ENCODE results near the gene ID2.

ID2 gene

DNA sequence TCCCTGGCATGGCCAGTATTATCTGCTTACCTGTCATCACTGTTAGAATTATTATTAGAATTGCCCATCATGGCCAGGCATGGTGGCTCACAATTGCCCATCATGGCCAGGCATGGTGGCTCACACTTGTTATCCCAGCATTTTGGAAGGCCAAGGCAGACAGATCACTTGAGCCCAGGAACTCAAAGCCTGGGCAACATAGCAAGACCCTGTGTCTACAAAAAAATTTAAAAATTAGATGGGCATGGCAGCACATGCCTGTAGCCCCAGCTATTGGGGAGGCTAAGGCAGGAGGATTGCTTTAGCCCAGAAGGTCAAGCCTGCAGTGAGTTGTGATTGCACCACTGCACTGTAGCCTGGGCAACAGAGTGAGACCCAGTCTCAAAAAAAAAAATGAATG lies 27.4 kb upstream of the ID2 start:
- H3K4me3 ChIP-seq (ENCODE audit: low read length): no peak overlapping the region
- TF ChIP-seq, protein P1, sequence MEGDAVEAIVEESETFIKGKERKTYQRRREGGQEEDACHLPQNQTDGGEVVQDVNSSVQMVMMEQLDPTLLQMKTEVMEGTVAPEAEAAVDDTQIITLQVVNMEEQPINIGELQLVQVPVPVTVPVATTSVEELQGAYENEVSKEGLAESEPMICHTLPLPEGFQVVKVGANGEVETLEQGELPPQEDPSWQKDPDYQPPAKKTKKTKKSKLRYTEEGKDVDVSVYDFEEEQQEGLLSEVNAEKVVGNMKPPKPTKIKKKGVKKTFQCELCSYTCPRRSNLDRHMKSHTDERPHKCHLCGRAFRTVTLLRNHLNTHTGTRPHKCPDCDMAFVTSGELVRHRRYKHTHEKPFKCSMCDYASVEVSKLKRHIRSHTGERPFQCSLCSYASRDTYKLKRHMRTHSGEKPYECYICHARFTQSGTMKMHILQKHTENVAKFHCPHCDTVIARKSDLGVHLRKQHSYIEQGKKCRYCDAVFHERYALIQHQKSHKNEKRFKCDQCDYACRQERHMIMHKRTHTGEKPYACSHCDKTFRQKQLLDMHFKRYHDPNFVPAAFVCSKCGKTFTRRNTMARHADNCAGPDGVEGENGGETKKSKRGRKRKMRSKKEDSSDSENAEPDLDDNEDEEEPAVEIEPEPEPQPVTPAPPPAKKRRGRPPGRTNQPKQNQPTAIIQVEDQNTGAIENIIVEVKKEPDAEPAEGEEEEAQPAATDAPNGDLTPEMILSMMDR (IDR thresholded peaks at IDR 0.05; ENCODE audit: insufficient read depth, low read depth, low read length, missing control alignments): no peak
- no peak for DNase-seq (ENCODE audit: low read depth)

DNA sequence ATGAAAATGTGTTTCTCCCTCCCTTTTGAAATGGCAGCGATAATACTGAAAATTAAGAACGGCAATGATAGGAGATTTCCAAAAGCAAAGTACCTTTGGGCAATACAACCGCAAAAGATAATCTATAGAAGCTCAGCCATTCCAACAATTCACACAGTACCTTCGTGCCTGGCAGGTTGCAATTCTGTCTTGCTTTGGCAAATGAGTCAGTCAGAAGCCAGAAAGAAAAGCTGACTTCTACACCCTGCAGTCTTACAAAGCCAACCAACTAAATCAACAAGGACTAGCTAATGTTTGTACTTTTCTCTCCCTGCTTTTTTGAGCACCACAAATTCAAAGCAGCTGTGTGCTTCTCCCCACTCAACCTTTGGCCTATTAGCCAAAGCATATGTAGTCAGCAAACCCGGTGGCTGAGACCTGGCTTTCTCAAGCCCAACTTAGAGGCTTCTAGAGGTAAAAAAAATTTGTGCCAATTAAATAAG lies 25.7 kb upstream of the ID2 start:
- TF ChIP-seq, protein P1 (IDR thresholded peaks at IDR 0.05; ENCODE audit: insufficient read depth, low read depth, low read length, missing control alignments): no peak
- no peak overlapping the region for H3K4me3 ChIP-seq (ENCODE audit: low read length)
- DNase-seq (ENCODE audit: low read depth): no peak

DNA sequence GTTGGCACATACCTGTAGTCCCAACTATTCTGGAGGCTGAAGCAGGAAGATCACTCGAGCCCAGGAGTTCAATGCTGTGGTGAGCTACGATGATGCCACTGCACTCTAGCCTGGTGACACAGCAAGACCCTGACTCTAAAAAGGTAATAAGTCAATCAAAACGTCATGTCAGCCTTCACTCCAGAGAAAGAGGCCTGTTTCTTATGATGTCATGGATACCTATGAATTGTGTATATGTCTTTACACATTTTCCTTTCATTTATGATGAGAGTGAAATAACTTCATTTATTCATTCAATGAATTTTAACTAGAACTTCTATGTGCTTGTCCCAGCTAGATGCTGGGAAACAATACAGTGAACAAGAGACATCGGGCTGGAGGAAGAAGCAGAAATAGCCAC lies 25.0 kb upstream of the ID2 start:
- TF ChIP-seq, protein P1 (IDR thresholded peaks at IDR 0.05; ENCODE audit: insufficient read depth, low read depth, low read length, missing control alignments): no peak
- H3K4me3 ChIP-seq (ENCODE audit: low read length): no peak overlapping the region
- no peak for DNase-seq (ENCODE audit: low read depth)

DNA sequence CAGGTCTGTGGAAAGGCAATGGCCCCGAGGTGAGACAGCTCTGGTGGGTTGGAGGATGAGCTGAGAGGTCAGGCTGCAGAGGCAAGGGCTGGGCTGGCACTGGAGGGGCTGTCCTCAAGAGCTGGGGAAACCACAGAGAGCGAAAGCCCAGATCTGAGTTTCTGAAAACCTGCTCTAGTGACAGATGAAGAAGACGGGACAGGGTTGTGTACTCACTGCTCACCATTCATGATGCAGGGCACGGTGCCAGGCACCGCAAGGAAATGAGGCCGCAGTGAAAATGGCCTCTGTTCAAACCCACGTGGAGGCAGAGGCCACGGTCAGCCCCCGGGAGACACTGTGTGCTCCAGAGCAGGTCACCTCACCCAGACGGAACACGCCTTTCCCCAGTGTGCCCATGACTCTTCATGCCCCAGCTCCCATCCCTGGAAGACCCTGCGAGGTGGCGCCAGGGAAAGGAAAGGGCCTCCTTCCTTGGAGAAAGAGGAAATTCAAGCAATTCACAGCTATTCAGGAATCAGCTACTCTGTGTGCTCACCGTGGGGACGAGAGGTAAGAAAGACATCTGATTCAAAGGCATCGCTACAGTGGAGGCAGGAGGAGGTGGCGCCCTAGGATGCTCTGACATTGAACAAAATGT lies 24.3 kb upstream of the ID2 start:
- H3K4me3 ChIP-seq (ENCODE audit: low read length): no peak overlapping the region
- DNase-seq (ENCODE audit: low read depth): no peak
- TF ChIP-seq, protein P1 (IDR thresholded peaks at IDR 0.05; ENCODE audit: insufficient read depth, low read depth, low read length, missing control alignments): no peak

DNA sequence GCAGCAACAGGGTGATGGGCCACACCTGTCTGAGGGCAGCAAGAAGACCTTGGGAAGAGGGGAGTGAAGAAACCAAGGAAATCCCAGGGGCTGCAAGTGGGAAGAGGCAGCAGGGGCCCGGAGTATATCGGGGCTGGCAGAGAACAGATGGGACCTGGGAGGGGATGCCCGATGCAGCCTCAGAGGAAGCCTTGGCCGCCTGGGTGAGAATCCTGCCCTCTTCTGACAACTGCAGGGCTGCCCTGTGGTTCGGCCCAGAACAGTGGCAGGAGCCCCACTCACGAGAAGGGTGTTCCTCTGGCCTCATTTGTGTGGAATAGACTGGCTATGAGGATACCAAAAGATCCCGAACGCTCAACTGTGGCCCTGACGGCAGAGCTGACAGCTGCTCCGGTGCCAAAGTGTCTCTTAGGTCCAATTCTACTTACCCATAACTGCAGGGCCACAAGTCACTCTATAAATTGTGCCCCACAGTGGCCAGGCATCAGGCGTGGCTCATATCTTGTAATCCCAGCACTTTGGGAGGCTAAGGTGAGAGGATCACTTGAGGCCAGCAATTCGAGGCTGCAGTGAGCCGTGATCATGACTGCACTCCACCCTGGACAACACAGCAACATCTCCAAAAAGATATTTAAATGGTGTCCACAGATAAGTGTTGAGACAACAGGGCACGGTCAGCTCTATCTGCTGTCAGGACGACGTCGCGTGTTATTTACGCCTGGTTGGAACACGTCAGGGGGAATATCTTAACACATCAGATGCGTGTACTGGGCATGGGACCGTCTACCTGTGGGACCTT lies 23.6 kb upstream of the ID2 start:
- no peak overlapping the region for H3K4me3 ChIP-seq (ENCODE audit: low read length)
- DNase-seq (ENCODE audit: low read depth): no peak
- TF ChIP-seq, protein P1 (IDR thresholded peaks at IDR 0.05; ENCODE audit: insufficient read depth, low read depth, low read length, missing control alignments): no peak

DNA sequence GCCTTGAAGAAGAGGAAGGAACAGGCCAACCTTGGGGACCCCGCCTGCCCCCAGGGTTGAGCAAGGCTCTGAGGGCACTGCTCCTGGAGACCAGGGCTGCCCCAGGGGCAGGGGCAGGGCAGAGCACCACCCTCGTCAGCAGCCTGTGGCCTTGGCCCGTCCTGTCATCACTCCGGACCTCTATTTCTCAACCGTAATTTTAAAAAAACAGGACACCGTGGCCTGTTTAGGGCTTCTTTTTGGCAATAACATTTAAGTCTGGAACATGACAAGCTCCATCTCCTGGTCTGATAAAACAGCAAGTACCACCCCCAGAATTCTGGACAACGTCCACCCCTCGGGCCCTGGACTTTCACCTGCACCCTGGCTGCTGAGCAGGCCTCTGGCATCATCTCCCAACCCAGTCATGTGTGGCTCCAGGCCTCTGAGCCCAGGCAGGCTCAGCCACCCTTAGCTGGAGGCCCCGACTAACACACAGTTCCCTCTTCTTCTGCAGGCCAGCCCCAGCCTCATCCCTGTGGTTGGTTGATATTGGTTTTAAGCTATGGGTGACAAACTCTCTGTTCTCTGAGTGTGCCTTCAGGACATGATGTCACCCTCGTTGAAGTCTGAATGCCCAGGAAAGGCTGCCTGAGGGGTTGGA lies 22.6 kb upstream of the ID2 start:
- H3K4me3 ChIP-seq (ENCODE audit: low read length): no peak overlapping the region
- no peak for DNase-seq (ENCODE audit: low read depth)
- TF ChIP-seq, protein P1 (IDR thresholded peaks at IDR 0.05; ENCODE audit: insufficient read depth, low read depth, low read length, missing control alignments): no peak

Data from epithelial cell of esophagus (primary cell).